SK-N-SH treated with all-trans-retinoic acid at 6 μM for 48 hours (cell line): ENCODE measurements around the gene PPFIBP1.

Source experiments
- ATAC-seq: fragments of 200-7000 bp; cut with Tn5 transposase; 3 replicates; pipeline ENCODE4 v1.9.1; 2020; ENCODE audit warnings: mild to moderate bottlenecking, moderate library complexity
- ARNTL ChIP-seq: fragments of 450-650 bp; formaldehyde crosslinking; IDR thresholded peaks from 2 replicates; pipeline ENCODE4 v1.5.0; 2020; ENCODE audit warnings: low read depth, mild to moderate bottlenecking, moderate library complexity, borderline replicate concordance
- BACH2 ChIP-seq: fragments of 250-450 bp; sonication (Bioruptor Pico); IDR thresholded peaks from 2 replicates; pipeline ENCODE4 v1.9.0; 2021; ENCODE audit warnings: mild to moderate bottlenecking, borderline replicate concordance
- CREB5 ChIP-seq: fragments of 250-450 bp; sonication (Bioruptor Pico); IDR thresholded peaks from 2 replicates; pipeline ENCODE4 v1.5.1; 2020; ENCODE audit warnings: low read depth, mild to moderate bottlenecking, moderate library complexity
- CSDC2 ChIP-seq: fragments of 250-450 bp; sonication (Bioruptor Pico); IDR thresholded peaks from 2 replicates; pipeline ENCODE4 v1.5.0; 2020; ENCODE audit warnings: mild to moderate bottlenecking, moderate library complexity
- CSRNP3 ChIP-seq: fragments of 250-450 bp; sonication (Bioruptor Pico); IDR thresholded peaks from 2 replicates; pipeline ENCODE4 v1.5.1; 2021; ENCODE audit warnings: mild to moderate bottlenecking, moderate library complexity
- ESRRG ChIP-seq: fragments of 250-450 bp; sonication (Bioruptor Pico); IDR thresholded peaks from 2 replicates; pipeline ENCODE4 v1.6.1; 2021; ENCODE audit warnings: mild to moderate bottlenecking
- GLIS3 ChIP-seq: fragments of 250-450 bp; sonication (Bioruptor Pico); IDR thresholded peaks from 2 replicates; pipeline ENCODE4 v1.5.0; 2020; ENCODE audit warnings: mild to moderate bottlenecking, moderate library complexity
- ISL1 ChIP-seq: fragments of 250-450 bp; sonication (Bioruptor Pico); IDR thresholded peaks from 2 replicates; pipeline ENCODE4 v2.1.2; 2022; ENCODE audit warnings: mild to moderate bottlenecking, moderate library complexity
- OSR1 ChIP-seq: fragments of 250-450 bp; sonication (Bioruptor Pico); IDR thresholded peaks from 2 replicates; pipeline ENCODE4 v1.8.0; 2022; ENCODE audit warnings: moderate library complexity, mild to moderate bottlenecking, inconsistent platforms
- PATZ1 ChIP-seq: fragments of 250-450 bp; sonication (Bioruptor Pico); IDR thresholded peaks from 2 replicates; pipeline ENCODE4 v1.8.0; 2020; ENCODE audit warnings: mild to moderate bottlenecking, moderate library complexity, borderline replicate concordance
- POU6F1 ChIP-seq: fragments of 250-450 bp; sonication (Bioruptor Pico); IDR thresholded peaks from 2 replicates; pipeline ENCODE4 v1.8.0; 2021; ENCODE audit warnings: low read depth, mild to moderate bottlenecking, moderate library complexity, borderline replicate concordance
- RARB ChIP-seq: fragments of 250-450 bp; sonication (Bioruptor Pico); IDR thresholded peaks from 2 replicates; pipeline ENCODE4 v1.8.0; 2021; ENCODE audit warnings: mild to moderate bottlenecking, moderate library complexity
- SNAI2 ChIP-seq: fragments of 250-450 bp; sonication (Bioruptor Pico); IDR thresholded peaks from 2 replicates; pipeline ENCODE4 v1.5.0; 2020; ENCODE audit warnings: mild to moderate bottlenecking, moderate library complexity
- TCF4 ChIP-seq: fragments of 250-450 bp; sonication (Bioruptor Pico); IDR thresholded peaks from 2 replicates; pipeline ENCODE4 v1.8.0; 2021; ENCODE audit warnings: mild to moderate bottlenecking, moderate library complexity, borderline replicate concordance
- TOX ChIP-seq: fragments of 250-450 bp; sonication (Bioruptor Pico); IDR thresholded peaks from 2 replicates; pipeline ENCODE4 v1.8.0; 2021; ENCODE audit warnings: mild to moderate bottlenecking, moderate library complexity, borderline replicate concordance
- TSHZ2 ChIP-seq: fragments of 250-450 bp; sonication (Bioruptor Pico); IDR thresholded peaks from 2 replicates; pipeline ENCODE4 v1.5.0; 2020; ENCODE audit warnings: mild to moderate bottlenecking, moderate library complexity
- ZC3H10 ChIP-seq: fragments of 250-450 bp; sonication (Bioruptor Pico); IDR thresholded peaks from 2 replicates; pipeline ENCODE4 v1.5.1; 2021; ENCODE audit warnings: mild to moderate bottlenecking, moderate library complexity
- ZNF70 ChIP-seq: fragments of 450-650 bp; formaldehyde crosslinking; IDR thresholded peaks from 2 replicates; pipeline ENCODE4 v1.5.0; 2020; ENCODE audit warnings: mild to moderate bottlenecking, moderate library complexity
- ZNF8 ChIP-seq: fragments of 450-650 bp; formaldehyde crosslinking; IDR thresholded peaks from 2 replicates; pipeline ENCODE4 v1.5.0; 2020; ENCODE audit warnings: mild to moderate bottlenecking, moderate library complexity

PPFIBP1 gene

GRCh38 chr12:27709212-27709931 lies 185.4 kb downstream of the PPFIBP1 start:
- TF ChIP-seq TSHZ2 (CRISPR knock-in tag) (no peak), RARB (CRISPR knock-in tag) (no peak), POU6F1 (CRISPR knock-in tag) (no peak), OSR1 (CRISPR knock-in tag) (no peak), PATZ1 (CRISPR knock-in tag) (no peak), ZNF70 (no peak), CSDC2 (no peak), ZC3H10 (no peak), CREB5 (no peak), BACH2 (no peak), TOX (no peak), ZNF8 (no peak), TCF4 (no peak), GLIS3 (CRISPR knock-in tag) (no peak), ESRRG (no peak)

GRCh38 chr12:27709932-27710591 lies 186.1 kb downstream of the PPFIBP1 start:
- TF ChIP-seq SNAI2 (CRISPR knock-in tag): no peak
- TF ChIP-seq ESRRG: no peak
- TF ChIP-seq ARNTL (CRISPR knock-in tag): no peak
- TF ChIP-seq GLIS3 (CRISPR knock-in tag): no peak
- no peak for TF ChIP-seq ISL1 (CRISPR knock-in tag)
- ATAC-seq: peak; percentile 70

More at GRCh38 chr12:27709212-27709931, 185.4 kb downstream of the PPFIBP1 start:
- ATAC-seq: no peak

GRCh38 chr12:27710592-27711316 lies 186.7 kb downstream of the PPFIBP1 start, which contains the start of gene MRPS35:
Gene MRPS35 (plus strand): TSS chr12:27710832. CDS start chr12:27710844, 12 bp downstream.
- 0 out of 2 replicates have a peak, but pooled peaks have one; percentile 56 for TF ChIP-seq TSHZ2 (CRISPR knock-in tag)
- TF ChIP-seq SNAI2 (CRISPR knock-in tag): no peak
- TF ChIP-seq ZC3H10: no peak
- no peak for TF ChIP-seq CSRNP3 (CRISPR knock-in tag)
- TF ChIP-seq ZNF8: no peak
- peak; percentile 97 for ATAC-seq
